ENCODE measurements around the gene LYST.

- TF ChIP-seq CTCF (IDR thresholded peaks at IDR 0.05; ENCODE audit: low read length): no peak
- TF ChIP-seq EZH2 (IDR thresholded peaks at IDR 0.05; ENCODE audit: borderline replicate concordance, low read length): no peak
Observed at GRCh38 chr1:235782601-235783000, 84.1 kb downstream of the LYST start.

Measured in OCI-LY1 (cell line).